ENCODE measurements around the gene IL4R.
"Not testable (repeated sequence)": the region's sequence is repeated elsewhere in the genome, so short reads cannot be mapped to it uniquely, and the experiment has no call there.

The IL4R gene

GRCh38 chr16:27408012-27408601 is 94.3 kb downstream of the IL4R start:
- peak; percentile 71 for DNase-seq

DNA sequence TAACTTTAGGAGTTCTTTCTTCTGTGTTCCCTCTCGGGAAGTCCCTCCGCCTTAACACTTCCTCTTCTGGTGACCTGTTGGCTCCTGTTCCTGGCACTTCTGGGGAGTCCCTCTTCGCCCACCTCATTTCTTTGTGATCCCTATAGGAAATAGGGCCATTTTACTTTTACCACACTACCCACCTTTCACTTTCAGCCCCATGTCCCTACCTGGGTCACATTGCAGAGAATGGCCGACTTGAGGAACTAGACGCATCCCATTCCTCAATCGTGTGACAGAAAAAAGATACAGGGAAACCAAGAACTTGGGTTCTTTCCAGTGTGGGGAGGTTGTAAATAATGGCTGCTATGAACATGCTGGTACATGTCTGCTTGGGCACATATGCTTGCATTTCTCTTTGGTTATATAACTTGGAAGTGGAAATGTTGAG is 94.8 kb downstream of the IL4R start:
- DNase-seq: peak; percentile 35

- DNase-seq: not testable (repeated sequence)
Measured at GRCh38 chr16:27409958-27410357, 96.2 kb downstream of the IL4R start.

DNA sequence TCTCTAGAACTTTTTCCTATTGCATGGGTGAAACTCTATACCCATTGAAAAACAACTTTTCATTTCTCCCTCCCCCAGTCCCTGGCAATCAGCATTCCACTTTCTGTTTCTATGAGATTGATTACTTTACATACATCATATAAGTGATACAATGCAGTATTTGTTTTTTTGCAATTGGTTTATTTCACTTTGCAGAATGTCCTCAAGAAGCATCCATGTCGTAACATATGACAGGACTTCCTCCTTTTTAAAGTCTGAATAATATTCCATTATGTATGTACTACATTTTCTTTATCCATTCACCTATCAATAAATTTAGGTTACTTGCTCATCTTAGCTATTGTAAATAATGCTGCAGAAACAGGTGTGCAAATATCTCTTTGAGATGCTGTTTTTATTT is 97.0 kb downstream of the IL4R start:
- DNase-seq: no peak

- DNase-seq: no peak
Measured at GRCh38 chr16:27413956-27414355, 100.2 kb downstream of the IL4R start.

Measured in activated CD4-positive, alpha-beta T cell treated with anti-CD3 and anti-CD28 coated beads, Interleukin-2, Interleukin-6, amounts not matched to agents 100 ng/mL and 50 ng/mL, durations not matched to agents 16 hours and 8 hours (primary cell).